HG03558 (cell line): ENCODE data around the gene DNAAF1.

Experiments
- ATAC-seq: cut with Tn5 transposase; IDR thresholded peaks from one replicate; pipeline ENCODE4 v1.9.1; 2021; ENCODE audit warnings: moderate number of reproducible peaks; ENCODE audit not compliant: unreplicated experiment; ENCODE audit errors: extremely low read depth

Gene DNAAF1

GRCh38 chr16:84156342-84156784 lies 11.3 kb downstream of the DNAAF1 start:
- no peak for ATAC-seq

GRCh38 chr16:84159007-84159406 lies 13.9 kb downstream of the DNAAF1 start:
- no peak for ATAC-seq

- ATAC-seq = no peak
Observed at GRCh38 chr16:84159800-84160199, 14.7 kb downstream of the DNAAF1 start.

GRCh38 chr16:84161037-84161436 lies 15.9 kb downstream of the DNAAF1 start:
- no peak for ATAC-seq

GRCh38 chr16:84161801-84162200 lies 16.7 kb downstream of the DNAAF1 start:
- no peak for ATAC-seq

- ATAC-seq = no peak
Observed at GRCh38 chr16:84165746-84166145, 20.6 kb downstream of the DNAAF1 start.

GRCh38 chr16:84166796-84167695 lies 21.9 kb downstream of the DNAAF1 start:
- no peak for ATAC-seq

- ATAC-seq = no peak
Observed at GRCh38 chr16:84169765-84170310, 24.7 kb downstream of the DNAAF1 start.

- no peak for ATAC-seq
Observed at GRCh38 chr16:84174396-84174795, 29.3 kb downstream of the DNAAF1 start.

- ATAC-seq = no peak
Observed at GRCh38 chr16:84175350-84176081, 30.4 kb downstream of the DNAAF1 start.

- no peak for ATAC-seq
Observed at GRCh38 chr16:84176192-84177053, 31.3 kb downstream of the DNAAF1 start.

- no peak for ATAC-seq
Observed at GRCh38 chr16:84177741-84178073, 32.6 kb downstream of the DNAAF1 start.

GRCh38 chr16:84178146-84178765 lies 33.1 kb downstream of the DNAAF1 start:
- no peak for ATAC-seq

- no peak for ATAC-seq
Observed at GRCh38 chr16:84178892-84179611, 33.9 kb downstream of the DNAAF1 start.

GRCh38 chr16:84179612-84180320 lies 34.7 kb downstream of the DNAAF1 start:
- ATAC-seq = no peak

- no peak for ATAC-seq
Observed at GRCh38 chr16:84180519-84181140, 35.5 kb downstream of the DNAAF1 start.

- no peak for ATAC-seq
Observed at GRCh38 chr16:84181144-84181915, 36.2 kb downstream of the DNAAF1 start.
